Measurements from ENCODE around the gene SEMA3C. TPM values are rescaled to one million over a fixed set of nuclear protein-coding genes. Genes with fewer than 3 reads are reported as not detected.

The SEMA3C gene
- total and polyA plus RNA-seq, 8 donors: 0.28 to 11.3 (median 1.0) TPM

DNA sequence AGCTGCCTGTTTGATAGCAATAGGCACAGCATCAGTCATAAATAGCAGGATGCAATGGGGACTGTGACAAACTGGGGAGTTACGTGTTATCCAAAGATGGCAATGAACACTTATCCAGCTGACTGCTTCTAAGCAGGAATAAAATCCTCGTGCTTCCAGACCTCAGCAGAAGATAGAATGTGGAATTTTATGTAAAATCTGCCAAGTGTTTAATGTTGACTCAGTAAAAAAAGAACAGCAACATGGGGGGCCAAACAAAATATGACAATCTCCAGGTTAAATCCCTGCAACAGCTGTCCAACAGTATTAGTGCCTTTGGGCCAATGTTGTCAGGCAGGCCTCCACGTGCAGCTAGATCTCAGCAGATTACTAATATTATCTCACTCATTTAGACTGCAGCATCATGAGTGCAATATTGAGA is 127.3 kb downstream of the SEMA3C start:
- intact Hi-C loops (cut with DNase I): no loop called here
- no peak for DNase-seq
- no peak for FAIRE-seq
- Histone ChIP-seq H3K4me1 (no peaks in the 10 kb centered on the region), H3K27me3 (no peaks in the 10 kb centered on the region), H3K4me3 (no peak overlapping the region), H3K36me3 (no peaks in the 10 kb centered on the region), H3K27ac (no peak overlapping the region), H3K9me3 (no peaks in the 10 kb centered on the region)
- 56 to 63% methylated on average over 3 of the region's 3 CpGs for WGBS, 2 donors
- TF ChIP-seq, protein P1, sequence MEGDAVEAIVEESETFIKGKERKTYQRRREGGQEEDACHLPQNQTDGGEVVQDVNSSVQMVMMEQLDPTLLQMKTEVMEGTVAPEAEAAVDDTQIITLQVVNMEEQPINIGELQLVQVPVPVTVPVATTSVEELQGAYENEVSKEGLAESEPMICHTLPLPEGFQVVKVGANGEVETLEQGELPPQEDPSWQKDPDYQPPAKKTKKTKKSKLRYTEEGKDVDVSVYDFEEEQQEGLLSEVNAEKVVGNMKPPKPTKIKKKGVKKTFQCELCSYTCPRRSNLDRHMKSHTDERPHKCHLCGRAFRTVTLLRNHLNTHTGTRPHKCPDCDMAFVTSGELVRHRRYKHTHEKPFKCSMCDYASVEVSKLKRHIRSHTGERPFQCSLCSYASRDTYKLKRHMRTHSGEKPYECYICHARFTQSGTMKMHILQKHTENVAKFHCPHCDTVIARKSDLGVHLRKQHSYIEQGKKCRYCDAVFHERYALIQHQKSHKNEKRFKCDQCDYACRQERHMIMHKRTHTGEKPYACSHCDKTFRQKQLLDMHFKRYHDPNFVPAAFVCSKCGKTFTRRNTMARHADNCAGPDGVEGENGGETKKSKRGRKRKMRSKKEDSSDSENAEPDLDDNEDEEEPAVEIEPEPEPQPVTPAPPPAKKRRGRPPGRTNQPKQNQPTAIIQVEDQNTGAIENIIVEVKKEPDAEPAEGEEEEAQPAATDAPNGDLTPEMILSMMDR (IDR thresholded peaks at IDR 0.05): no peak
- ATAC-seq: no peak

DNA sequence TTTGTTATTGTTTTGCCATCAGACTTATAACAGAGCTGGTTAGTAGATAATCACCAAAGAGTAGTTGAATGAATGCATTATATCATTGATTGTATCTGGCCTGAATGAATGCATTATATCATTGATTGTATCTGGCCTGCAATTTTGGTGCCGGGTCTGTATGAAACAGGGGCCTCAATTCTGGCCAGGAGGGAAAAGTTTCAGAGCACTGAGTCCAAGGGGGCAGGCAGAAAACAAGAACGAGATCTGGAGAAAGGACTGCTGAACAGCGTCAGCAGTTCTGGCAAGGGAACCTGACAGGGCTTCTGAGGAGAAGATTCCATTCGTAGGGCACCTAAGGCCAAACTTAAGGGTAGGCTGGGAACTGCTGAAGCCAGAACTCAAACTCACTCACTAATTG is 128.0 kb downstream of the SEMA3C start:
- DNase-seq (no peak), ATAC-seq (no peak), FAIRE-seq (no peak)
- no peaks in the 10 kb centered on the region for H3K4me1 ChIP-seq
- no peak overlapping the region for H3K4me3 ChIP-seq
- no peaks in the 10 kb centered on the region for H3K27me3 ChIP-seq
- no peaks in the 10 kb centered on the region for H3K9me3 ChIP-seq
- no peaks in the 10 kb centered on the region for H3K36me3 ChIP-seq
- no peak overlapping the region for H3K27ac ChIP-seq
- TF ChIP-seq, protein P1 (IDR thresholded peaks at IDR 0.05): no peak
- WGBS, 2 donors: 84 to 87% methylated on average over 4 of the region's 4 CpGs
- intact Hi-C loops (cut with DNase I): no loop called here

DNA sequence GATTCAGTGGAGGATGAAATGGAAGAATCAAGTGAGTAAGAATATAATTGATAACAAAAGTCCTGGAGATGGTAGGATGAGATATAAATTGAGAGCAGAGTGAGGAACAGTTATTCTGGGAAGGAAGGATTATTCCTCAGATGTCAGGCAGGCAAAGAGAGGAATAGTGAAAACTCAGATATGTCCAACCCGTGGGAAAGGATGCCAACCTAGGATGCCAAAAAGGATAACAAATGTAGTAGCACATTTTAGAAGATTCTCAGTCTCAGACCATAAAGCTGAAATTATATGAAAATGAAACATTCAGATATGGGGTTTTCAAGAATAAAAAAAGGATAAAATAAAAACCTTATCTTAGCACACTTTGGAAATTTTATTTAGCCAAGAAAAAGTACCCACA is 131.1 kb downstream of the SEMA3C start:
- Histone ChIP-seq H3K4me1 (no peaks in the 10 kb centered on the region), H3K36me3 (no peaks in the 10 kb centered on the region), H3K27ac (no peak overlapping the region), H3K4me3 (no peak overlapping the region), H3K9me3 (no peaks in the 10 kb centered on the region), H3K27me3 (no peaks in the 10 kb centered on the region)
- TF ChIP-seq, protein P1 (IDR thresholded peaks at IDR 0.05): no peak
- no peak for DNase-seq
- no peak for ATAC-seq
- 78 to 84% methylated on average over 1 of the region's 1 CpG for WGBS, 2 donors
- intact Hi-C loops (cut with DNase I): no loop called here
- no peak for FAIRE-seq

DNA sequence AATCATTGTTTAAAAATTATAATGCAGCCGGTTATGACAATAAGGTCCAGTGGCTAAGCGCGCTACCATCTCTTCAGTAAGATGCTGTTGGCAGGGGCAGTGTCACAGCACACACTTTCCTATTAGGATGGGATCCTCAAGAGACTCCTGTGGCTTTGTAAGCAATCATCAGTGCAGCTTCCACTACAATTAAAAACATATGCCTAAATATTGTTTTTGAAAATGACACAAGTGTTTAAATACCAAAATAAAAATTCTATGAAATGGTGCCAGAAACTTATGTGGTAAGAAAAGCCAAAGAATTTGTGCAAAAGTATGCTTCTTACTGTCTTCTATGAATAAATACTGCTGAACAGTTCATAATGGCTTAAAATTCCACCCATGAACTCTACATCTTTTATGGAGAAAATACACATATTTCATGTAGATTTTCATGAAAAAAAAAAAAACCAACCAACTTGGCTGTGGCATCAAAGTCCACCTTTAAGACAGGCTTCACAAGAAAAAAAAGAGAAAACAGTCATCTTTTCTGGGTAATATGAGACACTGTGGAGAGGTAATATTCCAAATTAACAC is 132.8 kb downstream of the SEMA3C start:
- TF ChIP-seq, protein P1 (IDR thresholded peaks at IDR 0.05): no peak
- Histone ChIP-seq H3K27me3 (no peaks in the 10 kb centered on the region), H3K27ac (no peak overlapping the region), H3K36me3 (no peaks in the 10 kb centered on the region), H3K9me3 (no peaks in the 10 kb centered on the region), H3K4me3 (no peak overlapping the region), H3K4me1 (no peaks in the 10 kb centered on the region)
- 94 to 97% methylated on average over 3 of the region's 3 CpGs for WGBS, 2 donors
- no peak for DNase-seq
- intact Hi-C loops (cut with DNase I): no loop called here
- no peak for FAIRE-seq
- ATAC-seq: no peak

DNA sequence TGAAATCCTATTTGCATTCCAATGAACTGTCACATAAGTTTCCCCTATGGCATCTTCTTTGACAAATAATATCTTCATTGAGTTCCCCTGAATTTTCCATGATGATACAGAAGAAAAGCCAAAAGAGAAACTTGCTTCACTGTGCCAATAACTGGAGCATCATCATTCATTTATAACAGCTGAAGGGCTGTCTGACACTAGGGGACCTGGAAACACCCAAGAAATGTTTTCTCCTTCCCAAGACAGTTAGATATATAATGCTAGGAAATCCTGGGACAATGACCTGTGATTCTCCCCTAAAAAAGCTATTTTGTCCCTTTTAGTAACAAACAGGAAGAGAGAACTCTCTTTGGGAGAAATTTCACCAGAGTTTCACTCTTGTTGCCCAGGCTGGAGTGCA is 133.6 kb downstream of the SEMA3C start:
- no peaks in the 10 kb centered on the region for H3K4me1 ChIP-seq
- no peak for DNase-seq
- no peak for ATAC-seq
- no peaks in the 10 kb centered on the region for H3K36me3 ChIP-seq
- H3K9me3 ChIP-seq: no peaks in the 10 kb centered on the region
- no peak overlapping the region for H3K4me3 ChIP-seq
- H3K27me3 ChIP-seq: no peaks in the 10 kb centered on the region
- TF ChIP-seq, protein P1 (IDR thresholded peaks at IDR 0.05): no peak
- no peak overlapping the region for H3K27ac ChIP-seq
- intact Hi-C loops (cut with DNase I): no loop called here
- no peak for FAIRE-seq

All from pancreas (tissue), 10 donors.